Stimulated activated memory B cell treated with anti-CD40 and anti-IgM and Interleukin-4, amounts not matched to agents 10 μg/mL and 1 μg/mL and 100 μg/mL, for 72 hours (primary cell): ENCODE data around the gene CMC4.

Source experiments
- ATAC-seq: fragments of 150-1000 bp; cut with Tn5 transposase; 2 replicates; pipeline ENCODE4 v1.10.0; 2021
- H3K27ac Mint-ChIP-seq: one replicate; pipeline ENCODE4 v1.8.0; 2022; ENCODE audit warnings: mild to moderate bottlenecking, mixed read lengths
- H3K27me3 Mint-ChIP-seq: one replicate; pipeline ENCODE4 v1.8.0; 2022; ENCODE audit warnings: mixed read lengths
- H3K36me3 Mint-ChIP-seq: one replicate; pipeline ENCODE4 v1.8.0; 2022; ENCODE audit warnings: mixed read lengths
- H3K4me1 Mint-ChIP-seq: one replicate; pipeline ENCODE4 v1.8.0; 2022; ENCODE audit warnings: mixed read lengths
- H3K4me3 Mint-ChIP-seq: one replicate; pipeline ENCODE4 v1.8.0; 2022; ENCODE audit warnings: mild to moderate bottlenecking, moderate library complexity, mixed read lengths
- H3K9me3 Mint-ChIP-seq: one replicate; pipeline ENCODE4 v1.8.0; 2022; ENCODE audit warnings: mixed read lengths

The CMC4 gene

GRCh38 chrX:155070975-155071693 is at the start of gene CMC4, which contains the start of the genes BRCC3 and MTCP1:
Gene CMC4 (minus strand): TSS chrX:155071136. CDS start chrX:155064023, 7,113 bp downstream.
Gene BRCC3 (plus strand): TSS chrX:155071508. CDS start chrX:155071528, 20 bp downstream.
Gene MTCP1 (minus strand): TSS chrX:155071136. CDS start chrX:155066010, 5,126 bp downstream.
- H3K36me3 Mint-ChIP-seq, result peaks cover 29% of the 10 kb centered on the region
- peak within 1 kb of the TSS; percentile 95 for H3K4me3 Mint-ChIP-seq
- peak within 1 kb of the TSS; percentile 92 for H3K27ac Mint-ChIP-seq
- H3K9me3 Mint-ChIP-seq, result no peaks in the 10 kb centered on the region
- peaks cover 40% of the 10 kb centered on the region for H3K4me1 Mint-ChIP-seq
- ATAC-seq, result peak; percentile 97
- no peaks in the 10 kb centered on the region for H3K27me3 Mint-ChIP-seq

GRCh38 chrX:155115174-155115819 is 44.4 kb upstream of the CMC4 start:
- ATAC-seq, result no peak
- Mint-ChIP-seq H3K4me3 (no peak overlapping the region), H3K36me3 (peaks cover 42% of the 10 kb centered on the region), H3K4me1 (peaks cover 10% of the 10 kb centered on the region), H3K9me3 (no peaks in the 10 kb centered on the region), H3K27me3 (no peaks in the 10 kb centered on the region), H3K27ac (no peak overlapping the region)

- Mint-ChIP-seq H3K4me3 (no peak overlapping the region), H3K27ac (no peak overlapping the region), H3K36me3 (peaks cover 38% of the 10 kb centered on the region), H3K4me1 (peaks cover 10% of the 10 kb centered on the region), H3K9me3 (no peaks in the 10 kb centered on the region), H3K27me3 (no peaks in the 10 kb centered on the region)
- no peak for ATAC-seq
Measured at GRCh38 chrX:155113097-155113496, 42.2 kb upstream of the CMC4 start.

GRCh38 chrX:155112171-155112570 is 41.2 kb upstream of the CMC4 start:
- peaks cover 44% of the 10 kb centered on the region for H3K36me3 Mint-ChIP-seq
- no peaks in the 10 kb centered on the region for H3K27me3 Mint-ChIP-seq
- H3K27ac Mint-ChIP-seq, result no peak overlapping the region
- H3K9me3 Mint-ChIP-seq, result no peaks in the 10 kb centered on the region
- H3K4me3 Mint-ChIP-seq, result no peak overlapping the region
- peaks cover 10% of the 10 kb centered on the region for H3K4me1 Mint-ChIP-seq
- no peak for ATAC-seq

GRCh38 chrX:155108427-155108826 is 37.5 kb upstream of the CMC4 start:
- ATAC-seq, result no peak
- no peaks in the 10 kb centered on the region for H3K4me1 Mint-ChIP-seq
- no peaks in the 10 kb centered on the region for H3K9me3 Mint-ChIP-seq
- peaks cover 41% of the 10 kb centered on the region for H3K36me3 Mint-ChIP-seq
- H3K27ac Mint-ChIP-seq, result no peak overlapping the region
- H3K4me3 Mint-ChIP-seq, result no peak overlapping the region
- no peaks in the 10 kb centered on the region for H3K27me3 Mint-ChIP-seq

- Mint-ChIP-seq H3K9me3 (no peaks in the 10 kb centered on the region), H3K4me3 (no peak overlapping the region), H3K36me3 (peaks cover 33% of the 10 kb centered on the region), H3K27ac (no peak overlapping the region), H3K4me1 (no peaks in the 10 kb centered on the region), H3K27me3 (no peaks in the 10 kb centered on the region)
- ATAC-seq, result no peak
Measured at GRCh38 chrX:155105919-155106318, 35.0 kb upstream of the CMC4 start.

- Mint-ChIP-seq H3K4me1 (no peaks in the 10 kb centered on the region), H3K9me3 (no peaks in the 10 kb centered on the region), H3K27me3 (no peaks in the 10 kb centered on the region), H3K4me3 (no peak overlapping the region), H3K36me3 (peaks cover 33% of the 10 kb centered on the region), H3K27ac (no peak overlapping the region)
- no peak for ATAC-seq
Measured at GRCh38 chrX:155094468-155095061, 23.6 kb upstream of the CMC4 start.

- no peak overlapping the region for H3K27ac Mint-ChIP-seq
Measured at GRCh38 chrX:155086961-155087735, 16.2 kb upstream of the CMC4 start.

GRCh38 chrX:155086202-155086840 is 15.4 kb upstream of the CMC4 start:
- Mint-ChIP-seq H3K36me3 (peaks cover 30% of the 10 kb centered on the region), H3K4me1 (peaks cover 6% of the 10 kb centered on the region), H3K27me3 (no peaks in the 10 kb centered on the region), H3K4me3 (no peak overlapping the region), H3K9me3 (no peaks in the 10 kb centered on the region), H3K27ac (no peak overlapping the region)
- no peak for ATAC-seq

More at GRCh38 chrX:155086961-155087735, 16.2 kb upstream of the CMC4 start:
- peaks cover 6% of the 10 kb centered on the region for H3K4me1 Mint-ChIP-seq
- H3K4me3 Mint-ChIP-seq, result no peak overlapping the region
- no peak for ATAC-seq
- no peaks in the 10 kb centered on the region for H3K9me3 Mint-ChIP-seq
- H3K27me3 Mint-ChIP-seq, result no peaks in the 10 kb centered on the region
- H3K36me3 Mint-ChIP-seq, result peaks cover 26% of the 10 kb centered on the region

GRCh38 chrX:155071694-155072280 is 851 bp upstream of the CMC4 start:
- Mint-ChIP-seq H3K4me3 (peak overlapping the region; percentile 95), H3K36me3 (peaks cover 29% of the 10 kb centered on the region), H3K27me3 (no peaks in the 10 kb centered on the region), H3K9me3 (no peaks in the 10 kb centered on the region), H3K27ac (peak overlapping the region; percentile 92), H3K4me1 (peaks cover 40% of the 10 kb centered on the region)
- peak; percentile 3 for ATAC-seq

GRCh38 chrX:155070663-155070974 is 317 bp downstream of the CMC4 start:
- Mint-ChIP-seq H3K27ac (peak overlapping the region; percentile 92), H3K4me1 (peaks cover 40% of the 10 kb centered on the region), H3K27me3 (no peaks in the 10 kb centered on the region), H3K36me3 (peaks cover 27% of the 10 kb centered on the region), H3K4me3 (peak overlapping the region; percentile 85), H3K9me3 (no peaks in the 10 kb centered on the region)
- peak; percentile 28 for ATAC-seq

GRCh38 chrX:155070038-155070437 is 898 bp downstream of the CMC4 start:
- H3K4me3 Mint-ChIP-seq, result peak overlapping the region; percentile 85

GRCh38 chrX:155069414-155069813 is 1.5 kb downstream of the CMC4 start:
- H3K4me3 Mint-ChIP-seq, result peak overlapping the region; percentile 85
- no peaks in the 10 kb centered on the region for H3K27me3 Mint-ChIP-seq
- no peak for ATAC-seq
- H3K27ac Mint-ChIP-seq, result peak overlapping the region; percentile 92
- H3K36me3 Mint-ChIP-seq, result peaks cover 19% of the 10 kb centered on the region
- no peaks in the 10 kb centered on the region for H3K9me3 Mint-ChIP-seq
- H3K4me1 Mint-ChIP-seq, result peaks cover 32% of the 10 kb centered on the region

More at GRCh38 chrX:155070038-155070437, 898 bp downstream of the CMC4 start:
- ATAC-seq, result no peak
- Mint-ChIP-seq H3K9me3 (no peaks in the 10 kb centered on the region), H3K4me1 (peaks cover 35% of the 10 kb centered on the region), H3K36me3 (peaks cover 21% of the 10 kb centered on the region), H3K27ac (peak overlapping the region; percentile 92), H3K27me3 (no peaks in the 10 kb centered on the region)

- Mint-ChIP-seq H3K36me3 (peaks cover 6% of the 10 kb centered on the region), H3K4me1 (peaks cover 19% of the 10 kb centered on the region), H3K27ac (no peak overlapping the region), H3K9me3 (no peaks in the 10 kb centered on the region), H3K27me3 (no peaks in the 10 kb centered on the region), H3K4me3 (no peak overlapping the region)
- ATAC-seq, result no peak
Measured at GRCh38 chrX:155068165-155068564, 2.8 kb downstream of the CMC4 start.
